Progenitor cell of endocrine pancreas (in vitro differentiated cells): ENCODE measurements around the gene NFYC. TPM values are rescaled to one million over a fixed set of nuclear protein-coding genes. Genes with fewer than 3 reads are reported as not detected.

Experiments used
- DNase-seq: peaks from one replicate; pipeline ENCODE4 v3.0.0; 2021; ENCODE audit warnings: low spot score; ENCODE audit not compliant: unreplicated experiment
- H3K27ac Mint-ChIP-seq: 2 replicates; pipeline ENCODE4 v1.8.0; 2021; ENCODE audit warnings: mild to moderate bottlenecking, moderate library complexity, mixed read lengths
- H3K27me3 Mint-ChIP-seq: 2 replicates; pipeline ENCODE4 v1.8.0; 2021; ENCODE audit warnings: mixed read lengths
- H3K36me3 Mint-ChIP-seq: 2 replicates; pipeline ENCODE4 v1.8.0; 2022; ENCODE audit warnings: mixed read lengths; ENCODE audit not compliant: insufficient read depth
- H3K4me1 Mint-ChIP-seq: 2 replicates; pipeline ENCODE4 v1.8.0; 2021; ENCODE audit warnings: low read depth, mixed read lengths
- H3K4me3 Mint-ChIP-seq: 2 replicates; pipeline ENCODE4 v1.8.0; 2021; ENCODE audit warnings: low read depth, mild to moderate bottlenecking, moderate library complexity, mixed read lengths
- H3K9me3 Mint-ChIP-seq: 2 replicates; pipeline ENCODE4 v1.8.0; 2021; ENCODE audit warnings: low read depth, mixed read lengths
- CTCF ChIP-seq: fragments of 200-600 bp; sonication (generic); IDR thresholded peaks from one replicate; pipeline ENCODE4 v1.5.0; 2021; ENCODE audit warnings: antibody characterized with exemption, mild to moderate bottlenecking; ENCODE audit not compliant: unreplicated experiment
- total RNA-seq: library from RNA; stranded (reverse); gene quantifications from 2 replicates; pipeline ENCODE4 v1.2.1, GENCODE V29; 2021

The NFYC gene
- total RNA-seq, 1 donor from 2014 or later: 73.4 TPM

- Mint-ChIP-seq H3K27me3 (no peaks in the 10 kb centered on the region), H3K4me3 (peak overlapping the region; percentile 90), H3K4me1 (peaks cover 31% of the 10 kb centered on the region), H3K36me3 (peaks cover 6% of the 10 kb centered on the region), H3K27ac (peak overlapping the region; percentile 100), H3K9me3 (no peaks in the 10 kb centered on the region)
- DNase-seq: no peak
- no peak for TF ChIP-seq CTCF
These were observed 17.2 kb downstream of the NFYC start for GRCh38 chr1:40708750-40709099.

- Mint-ChIP-seq H3K4me3 (peak overlapping the region; percentile 90), H3K27ac (peak overlapping the region; percentile 100), H3K27me3 (no peaks in the 10 kb centered on the region), H3K9me3 (no peaks in the 10 kb centered on the region), H3K4me1 (peaks cover 31% of the 10 kb centered on the region), H3K36me3 (peaks cover 6% of the 10 kb centered on the region)
- peak; percentile 54 for DNase-seq
- TF ChIP-seq CTCF: no peak
These were observed 17.7 kb downstream of the NFYC start for GRCh38 chr1:40709100-40709801.

- no peaks in the 10 kb centered on the region for H3K27me3 Mint-ChIP-seq
These were observed 18.3 kb downstream of the NFYC start for GRCh38 chr1:40709802-40710278.

GRCh38 chr1:40710581-40711315, 19.2 kb downstream of the NFYC start:
- H3K36me3 Mint-ChIP-seq: peaks cover 6% of the 10 kb centered on the region
- peaks cover 29% of the 10 kb centered on the region for H3K4me1 Mint-ChIP-seq
- TF ChIP-seq CTCF: no peak
- H3K27me3 Mint-ChIP-seq: no peaks in the 10 kb centered on the region
- H3K4me3 Mint-ChIP-seq: peak overlapping the region; percentile 90
- DNase-seq: no peak
- H3K27ac Mint-ChIP-seq: peak overlapping the region; percentile 100
- no peaks in the 10 kb centered on the region for H3K9me3 Mint-ChIP-seq

More at GRCh38 chr1:40709802-40710278, 18.3 kb downstream of the NFYC start:
- H3K36me3 Mint-ChIP-seq: peaks cover 6% of the 10 kb centered on the region
- TF ChIP-seq CTCF: no peak
- peak overlapping the region; percentile 100 for H3K27ac Mint-ChIP-seq
- no peaks in the 10 kb centered on the region for H3K9me3 Mint-ChIP-seq
- DNase-seq: no peak
- peaks cover 29% of the 10 kb centered on the region for H3K4me1 Mint-ChIP-seq
- H3K4me3 Mint-ChIP-seq: peak overlapping the region; percentile 90

GRCh38 chr1:40711465-40712404, 20.2 kb downstream of the NFYC start:
- Mint-ChIP-seq H3K4me1 (peaks cover 39% of the 10 kb centered on the region), H3K4me3 (peak overlapping the region; percentile 90), H3K27ac (peak overlapping the region; percentile 100), H3K27me3 (no peaks in the 10 kb centered on the region), H3K36me3 (peaks cover 6% of the 10 kb centered on the region), H3K9me3 (no peaks in the 10 kb centered on the region)
- no peak for TF ChIP-seq CTCF
- DNase-seq: no peak
